ENCODE data around the gene CDH8. TPM values are rescaled to one million over a fixed set of nuclear protein-coding genes. Genes with fewer than 3 reads are reported as not detected.

Gene CDH8
- total and polyA plus RNA-seq, 2 of the 4 experiments (the other 2 are of a cell fraction), result not detected

DNA sequence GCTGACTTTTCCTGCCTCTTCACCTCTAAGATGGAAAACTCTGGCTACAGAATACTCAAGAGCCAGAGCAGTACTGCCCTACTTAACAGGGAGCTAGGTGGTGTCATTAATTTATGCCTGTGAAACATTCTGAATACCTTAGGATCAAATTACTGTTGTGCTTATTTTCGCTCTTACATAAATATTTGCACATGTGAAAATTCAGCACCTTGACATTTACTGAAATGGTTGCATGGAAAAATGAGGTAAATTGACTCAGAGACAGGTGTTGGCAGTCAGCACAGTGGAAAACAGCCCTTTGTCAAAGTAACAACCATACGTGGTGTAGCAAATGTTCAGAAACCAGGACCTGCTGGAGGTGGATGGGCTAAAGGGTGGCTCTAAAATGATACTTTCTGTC lies 193.6 kb downstream of the CDH8 start:
- H3K18ac ChIP-seq (ENCODE audit: low read depth, low read length), result no peak overlapping the region
- BruUV-seq (replicated peaks), result no TSS peak
- in situ Hi-C loops (cut with MboI; ENCODE audit: low sequenced_read_pairs), result no loop called here

More for the DNA sequence above, 193.6 kb downstream of the CDH8 start:
- Histone ChIP-seq H2AFZ (replicated peaks; ENCODE audit: low read length, poor library complexity) (no peak overlapping the region), H4K8ac (ENCODE audit: low read depth in 2 of 2, low read length in 2 of 2) (no peak overlapping the region), H2AK5ac (ENCODE audit: low read depth, low read length) (no peak overlapping the region), H3K14ac (replicated peaks; ENCODE audit: low read depth, low read length) (no peak overlapping the region), H2BK20ac (ENCODE audit: low read depth, low read length) (no peak overlapping the region), H3K27ac (ENCODE audit: insufficient read depth, low read length) (no peak overlapping the region), H2BK5ac (ENCODE audit: low read depth, low read length, poor library complexity, severe bottlenecking) (no peak overlapping the region), H3K4me3 (ENCODE audit: insufficient read depth, low read depth, low read length) (no peak overlapping the region), H3K56ac (ENCODE audit: extremely low read depth, insufficient read depth, low read length) (no peak overlapping the region), H4K20me1 (ENCODE audit: insufficient read depth, low read length) (no peaks in the 10 kb centered on the region), H3K23ac (ENCODE audit: low read depth, low read length) (no peak overlapping the region), H3K9me3 (ENCODE audit: control insufficient read depth, insufficient read depth, low read length) (no peaks in the 10 kb centered on the region; the same call in 1 of the 2 replicates), H2AK9ac (replicated peaks; ENCODE audit: low read depth, low read length, poor library complexity) (no peak overlapping the region), H2BK15ac (ENCODE audit: low read depth, low read length) (no peak overlapping the region), H2BK120ac (ENCODE audit: low read depth, low read length) (no peak overlapping the region), H3K9ac (ENCODE audit: low read depth, low read length) (no peak overlapping the region), H3K79me1 (ENCODE audit: low read depth in 1 of 2, low read length in 2 of 2) (no peaks in the 10 kb centered on the region), H3K4me1 (ENCODE audit: control insufficient read depth, insufficient read depth, low read length) (no peaks in the 10 kb centered on the region), H3K27me3 (ENCODE audit: control insufficient read depth, insufficient read depth, low read length) (no peaks in the 10 kb centered on the region), H4K5ac (ENCODE audit: low read depth, low read length) (no peak overlapping the region), H4K91ac (ENCODE audit: insufficient read depth, low read depth, low read length) (no peak overlapping the region), H3K9me1 (ENCODE audit: insufficient read depth, low read length) (no peaks in the 10 kb centered on the region), H3K4me2 (ENCODE audit: low read depth, low read length) (no peak overlapping the region), H3K4ac (ENCODE audit: low read depth, low read length) (no peak overlapping the region), H3K36me3 (ENCODE audit: control insufficient read depth, insufficient read depth, low read length) (no peaks in the 10 kb centered on the region)
- dilution Hi-C loops (cut with HindIII; ENCODE audit: low sequenced_read_pairs, unreplicated experiment) (no loop called here), intact Hi-C loops (cut with micrococcal nuclease) (no loop called here)
- no peak for DNase-seq
- no peak for ATAC-seq (ENCODE audit: low read depth)
- ChIA-PET POLR2A (ENCODE audit: unreplicated experiment) (no interaction called here), CTCF (no interaction called here)
- no CpG with 5 or more reads among the region's 2 CpGs for WGBS, 2 experiments (ENCODE audit: extremely low coverage in 2 of 2, insufficient read length in 1 of 2)
- TF ChIP-seq POLR2A (IDR thresholded peaks at IDR 0.05; ENCODE audit: low read depth, low read length), result no peak
- TF ChIP-seq CHD1 (IDR thresholded peaks at IDR 0.05; ENCODE audit: low read depth, low read length), result no peak
- TF ChIP-seq, protein P1, sequence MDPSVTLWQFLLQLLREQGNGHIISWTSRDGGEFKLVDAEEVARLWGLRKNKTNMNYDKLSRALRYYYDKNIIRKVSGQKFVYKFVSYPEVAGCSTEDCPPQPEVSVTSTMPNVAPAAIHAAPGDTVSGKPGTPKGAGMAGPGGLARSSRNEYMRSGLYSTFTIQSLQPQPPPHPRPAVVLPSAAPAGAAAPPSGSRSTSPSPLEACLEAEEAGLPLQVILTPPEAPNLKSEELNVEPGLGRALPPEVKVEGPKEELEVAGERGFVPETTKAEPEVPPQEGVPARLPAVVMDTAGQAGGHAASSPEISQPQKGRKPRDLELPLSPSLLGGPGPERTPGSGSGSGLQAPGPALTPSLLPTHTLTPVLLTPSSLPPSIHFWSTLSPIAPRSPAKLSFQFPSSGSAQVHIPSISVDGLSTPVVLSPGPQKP (IDR thresholded peaks at IDR 0.05; ENCODE audit: borderline replicate concordance, low read depth, low read length), result no peak
- TF ChIP-seq NFE2L2 (IDR thresholded peaks at IDR 0.05; ENCODE audit: low read depth, low read length), result no peak
- TF ChIP-seq MAZ (IDR thresholded peaks at IDR 0.05; ENCODE audit: borderline replicate concordance, low read depth, low read length), result no peak
- no peak for TF ChIP-seq MXI1 (IDR thresholded peaks at IDR 0.05; ENCODE audit: borderline replicate concordance, low read depth, low read length)
- TF ChIP-seq BHLHE40 (IDR thresholded peaks at IDR 0.05; ENCODE audit: low read depth, low read length), result no peak
- no peak for TF ChIP-seq RFX5 (IDR thresholded peaks at IDR 0.05; ENCODE audit: low read depth, low read length)
- TF ChIP-seq, protein P2, sequence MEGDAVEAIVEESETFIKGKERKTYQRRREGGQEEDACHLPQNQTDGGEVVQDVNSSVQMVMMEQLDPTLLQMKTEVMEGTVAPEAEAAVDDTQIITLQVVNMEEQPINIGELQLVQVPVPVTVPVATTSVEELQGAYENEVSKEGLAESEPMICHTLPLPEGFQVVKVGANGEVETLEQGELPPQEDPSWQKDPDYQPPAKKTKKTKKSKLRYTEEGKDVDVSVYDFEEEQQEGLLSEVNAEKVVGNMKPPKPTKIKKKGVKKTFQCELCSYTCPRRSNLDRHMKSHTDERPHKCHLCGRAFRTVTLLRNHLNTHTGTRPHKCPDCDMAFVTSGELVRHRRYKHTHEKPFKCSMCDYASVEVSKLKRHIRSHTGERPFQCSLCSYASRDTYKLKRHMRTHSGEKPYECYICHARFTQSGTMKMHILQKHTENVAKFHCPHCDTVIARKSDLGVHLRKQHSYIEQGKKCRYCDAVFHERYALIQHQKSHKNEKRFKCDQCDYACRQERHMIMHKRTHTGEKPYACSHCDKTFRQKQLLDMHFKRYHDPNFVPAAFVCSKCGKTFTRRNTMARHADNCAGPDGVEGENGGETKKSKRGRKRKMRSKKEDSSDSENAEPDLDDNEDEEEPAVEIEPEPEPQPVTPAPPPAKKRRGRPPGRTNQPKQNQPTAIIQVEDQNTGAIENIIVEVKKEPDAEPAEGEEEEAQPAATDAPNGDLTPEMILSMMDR (conservative IDR thresholded peaks at IDR 0.05; ENCODE audit: low read depth, low read length), result no peak
- TF ChIP-seq SMC3 (IDR thresholded peaks at IDR 0.05; ENCODE audit: low read depth, low read length), result no peak
- TF ChIP-seq FOS (IDR thresholded peaks at IDR 0.05; ENCODE audit: low read depth, low read length), result no peak
- no peak for TF ChIP-seq RCOR1 (IDR thresholded peaks at IDR 0.05; ENCODE audit: insufficient replicate concordance, low read length)
- no peak for TF ChIP-seq CEBPB (IDR thresholded peaks at IDR 0.05; ENCODE audit: low read depth, low read length)
